HG03342 (cell line): ENCODE results near the gene PGPEP1.
"Not testable (repeated sequence)": the region's sequence is repeated elsewhere in the genome, so short reads cannot be mapped to it uniquely, and the experiment has no call there.

Experiments used
- ATAC-seq: cut with Tn5 transposase; IDR thresholded peaks from one replicate; pipeline ENCODE4 v1.9.1; 2021; ENCODE audit warnings: mild to moderate bottlenecking, moderate library complexity; ENCODE audit not compliant: unreplicated experiment

Gene PGPEP1

DNA sequence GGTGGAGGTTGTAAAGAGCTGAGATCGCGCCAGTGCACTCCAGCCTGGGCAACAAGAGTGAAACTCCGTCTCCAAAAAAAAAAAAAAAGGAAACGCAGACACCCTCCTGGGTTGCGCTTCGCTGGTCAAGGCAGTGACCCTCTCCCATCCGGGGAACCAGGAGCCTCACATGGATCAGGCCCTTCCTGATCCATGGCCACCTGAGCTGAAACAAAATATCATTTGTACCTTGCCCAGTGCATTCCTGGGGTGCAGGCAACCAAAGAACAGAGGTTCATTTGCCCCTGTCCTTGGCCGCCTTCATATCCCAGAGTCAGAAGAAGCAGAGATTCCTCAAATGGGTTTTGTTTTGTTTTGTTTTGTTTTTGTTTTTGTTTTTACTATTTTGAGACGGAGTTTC, 9.5 kb upstream of the PGPEP1 start:
- no peak for ATAC-seq

GRCh38 chr19:18332917-18333530, 7.4 kb upstream of the PGPEP1 start:
- ATAC-seq = no peak

DNA sequence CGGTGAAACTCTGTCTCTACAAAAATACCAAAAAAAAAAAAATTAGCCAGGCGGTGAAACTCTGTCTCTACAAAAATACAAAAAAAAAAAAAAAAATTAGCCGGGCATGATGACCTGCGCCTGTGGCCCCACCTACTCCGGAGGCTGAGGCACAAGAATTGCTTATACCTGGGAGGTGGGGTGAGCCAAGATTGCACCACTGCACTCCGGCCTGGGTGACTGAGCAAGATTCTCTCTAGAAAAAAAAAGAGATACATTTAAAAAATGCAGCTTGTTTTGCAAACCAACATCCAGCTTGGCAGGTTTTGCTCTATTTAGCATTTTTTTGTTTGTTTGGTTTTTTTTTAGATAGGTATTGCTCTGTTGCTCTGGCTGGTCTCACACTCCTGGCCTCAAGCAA, 6.7 kb upstream of the PGPEP1 start:
- ATAC-seq = no peak

DNA sequence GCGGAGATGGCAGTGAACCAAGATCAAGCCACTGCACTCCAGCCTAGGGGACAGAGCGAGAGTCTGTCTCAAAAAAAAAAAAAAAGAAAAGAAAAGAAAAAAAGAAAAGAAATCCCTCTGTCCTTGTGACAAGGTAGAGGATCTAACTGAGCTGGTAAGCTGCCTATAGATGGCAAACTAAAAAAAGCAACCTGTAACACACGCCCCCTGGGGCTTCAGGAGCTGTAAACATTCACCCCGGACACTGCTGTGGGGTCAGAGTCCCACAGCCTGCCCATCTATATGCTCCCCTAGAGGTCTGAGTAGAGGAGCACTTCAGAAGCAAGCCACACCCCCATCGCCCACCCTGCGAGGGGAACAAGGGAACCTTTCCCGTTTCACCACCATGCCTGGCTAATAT, 4.3 kb upstream of the PGPEP1 start:
- ATAC-seq = no peak

DNA sequence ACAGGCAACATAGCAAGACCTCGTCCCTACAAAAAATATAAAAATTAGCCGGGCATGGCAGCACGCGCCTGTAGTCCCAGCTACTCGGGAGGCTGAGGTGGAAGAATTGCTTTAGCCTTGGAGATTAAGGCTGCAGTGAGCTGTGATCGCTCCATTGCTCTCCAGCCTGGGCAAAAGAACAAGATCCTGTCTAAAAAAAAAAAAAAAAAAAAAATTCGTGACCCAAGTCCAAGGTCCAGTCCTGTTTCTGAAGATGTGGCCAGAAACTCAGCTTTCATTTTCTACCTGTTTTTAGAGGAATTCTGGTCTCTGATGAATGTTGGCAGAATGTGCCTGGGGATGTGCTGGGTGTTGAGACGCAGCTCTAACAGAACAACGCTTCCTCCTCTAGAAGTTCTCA, 1.9 kb upstream of the PGPEP1 start:
- ATAC-seq = no peak

DNA sequence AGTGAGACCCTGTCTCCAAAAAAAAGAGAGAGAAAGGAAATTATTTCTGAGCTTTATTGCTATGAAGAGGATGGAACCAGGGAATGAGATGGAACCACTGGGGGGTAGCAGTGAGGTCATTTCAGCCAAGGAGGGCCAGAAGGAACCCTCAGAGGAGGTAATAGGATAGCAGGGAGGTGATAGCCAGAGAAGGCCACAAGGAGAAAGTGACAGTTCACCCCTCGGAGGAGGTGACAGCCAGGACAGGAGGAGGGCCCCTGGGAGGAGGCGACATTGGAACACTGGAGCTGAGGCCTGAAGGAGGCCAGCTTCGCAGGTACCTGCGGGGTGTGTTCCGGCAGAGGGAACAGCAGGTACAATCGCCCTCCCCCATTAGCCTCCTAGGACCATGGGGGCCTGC, 675 bp upstream of the PGPEP1 start:
- no peak for ATAC-seq

GRCh38 chr19:18340990-18341868, 831 bp downstream of the PGPEP1 start:
- ATAC-seq = no peak

DNA sequence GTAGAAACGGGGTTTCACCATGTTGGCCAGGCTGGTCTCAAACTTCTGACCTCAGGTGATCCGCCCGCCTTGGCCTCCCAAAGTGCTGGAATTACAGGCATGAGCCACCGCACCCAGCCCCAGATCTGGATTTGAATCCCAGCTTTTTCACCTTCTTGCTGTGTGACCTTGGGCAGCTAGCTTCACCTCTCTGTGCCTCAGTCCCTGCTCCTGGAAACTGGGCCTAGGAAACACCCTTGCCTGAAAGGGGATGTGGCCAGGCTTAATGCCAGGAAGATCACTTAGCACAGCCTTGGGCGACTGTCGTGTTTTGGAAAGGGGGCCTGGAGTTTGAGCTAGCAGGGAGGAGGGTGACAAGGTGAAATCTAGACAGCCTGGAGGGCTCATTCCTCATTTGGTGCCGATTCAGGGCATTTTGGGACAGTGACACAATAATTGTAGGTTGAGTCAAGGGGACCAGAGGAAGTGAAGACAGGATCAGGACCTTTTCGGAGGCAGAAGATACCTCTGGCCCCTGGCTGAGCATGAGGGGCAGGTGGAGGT, 1.8 kb downstream of the PGPEP1 start:
- no peak for ATAC-seq

DNA sequence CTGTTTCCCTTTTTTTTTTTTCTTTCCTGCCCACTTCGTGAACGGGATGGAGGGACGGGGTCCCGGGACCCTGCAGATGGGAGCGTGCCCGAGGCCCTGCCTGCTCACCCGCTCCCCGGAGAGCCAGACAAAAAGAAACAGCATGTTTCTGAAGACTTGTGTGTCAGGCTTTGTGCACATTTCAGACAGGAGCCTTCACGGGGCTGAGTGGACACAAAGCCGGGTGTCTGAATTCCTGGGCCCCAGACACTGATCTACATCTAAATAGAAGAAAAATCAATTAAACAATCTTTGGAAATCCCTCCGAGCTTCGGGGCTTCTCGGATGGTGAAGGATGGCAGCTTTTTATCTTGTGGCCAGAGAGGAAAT, 4.2 kb downstream of the PGPEP1 start:
- no peak for ATAC-seq

DNA sequence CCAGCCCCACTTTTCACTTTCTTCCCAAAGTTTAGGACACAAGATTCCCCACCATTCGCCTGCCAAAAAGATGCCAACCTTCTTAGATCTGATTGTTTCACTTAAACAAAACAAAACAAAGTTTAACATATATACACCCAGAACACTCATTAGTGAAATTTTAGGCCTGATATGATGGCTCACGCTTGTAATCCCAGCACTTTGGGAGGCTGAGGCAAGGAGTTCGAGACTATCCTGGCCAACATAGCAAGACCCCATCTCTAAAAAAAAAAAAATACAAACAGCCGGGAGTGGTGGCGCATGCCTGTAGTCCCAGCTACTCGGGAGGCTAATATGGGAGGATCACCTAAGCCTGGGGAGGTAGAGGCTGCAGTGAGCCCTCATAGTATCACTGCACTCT, 4.9 kb downstream of the PGPEP1 start:
- no peak for ATAC-seq

DNA sequence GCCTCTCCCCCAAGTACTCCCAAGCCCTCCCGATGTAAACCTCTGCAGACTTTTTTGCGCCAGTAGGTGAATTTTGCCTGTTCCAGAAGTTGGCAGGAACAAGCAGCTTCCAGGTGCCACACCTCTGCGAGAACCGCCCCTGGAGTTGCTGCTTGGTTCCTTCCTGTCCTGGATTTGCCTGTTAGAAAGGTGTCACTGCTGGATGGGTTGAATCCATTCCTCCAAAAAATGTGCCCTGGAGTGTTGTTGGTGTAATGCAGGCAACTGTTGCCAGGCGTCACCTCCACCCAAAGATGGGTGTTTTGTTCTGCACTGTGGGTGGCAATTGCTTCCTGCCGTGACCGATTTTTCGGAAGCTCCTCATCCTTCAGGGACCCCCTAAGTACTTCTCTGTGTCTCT, 5.7 kb downstream of the PGPEP1 start:
- ATAC-seq = no peak

GRCh38 chr19:18348171-18348570, 7.8 kb downstream of the PGPEP1 start:
- no peak for ATAC-seq

GRCh38 chr19:18348818-18349339, 8.5 kb downstream of the PGPEP1 start:
- not testable (repeated sequence) for ATAC-seq

DNA sequence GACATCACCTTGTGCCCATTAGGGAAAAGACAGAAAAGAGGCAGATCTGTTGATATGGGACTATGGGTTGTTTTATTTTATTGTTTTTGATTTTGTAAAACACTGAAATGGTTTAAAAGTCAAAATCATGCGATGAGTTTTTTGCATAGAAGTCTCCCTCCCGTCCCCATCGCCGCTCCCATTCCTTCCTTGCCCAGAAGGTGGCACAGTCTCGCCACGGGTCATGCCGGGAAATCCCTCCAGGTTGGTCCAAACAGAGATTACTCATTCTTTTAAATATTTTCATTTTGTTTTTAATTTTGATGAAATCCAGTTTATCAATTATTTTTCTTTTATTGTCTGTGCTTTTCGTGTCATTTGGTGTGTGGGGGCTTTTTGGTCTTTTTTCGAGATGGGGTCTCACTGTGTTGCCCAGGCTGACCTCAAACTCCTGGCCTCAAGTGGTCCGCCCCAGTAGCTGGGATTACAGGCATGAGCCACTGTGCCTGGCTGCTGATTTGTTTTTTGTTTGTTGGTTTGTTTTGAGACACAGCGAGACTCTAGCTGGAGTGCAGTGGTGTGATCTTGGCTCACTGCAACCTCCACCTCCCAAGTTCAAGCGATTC, 9.2 kb downstream of the PGPEP1 start:
- no peak for ATAC-seq

DNA sequence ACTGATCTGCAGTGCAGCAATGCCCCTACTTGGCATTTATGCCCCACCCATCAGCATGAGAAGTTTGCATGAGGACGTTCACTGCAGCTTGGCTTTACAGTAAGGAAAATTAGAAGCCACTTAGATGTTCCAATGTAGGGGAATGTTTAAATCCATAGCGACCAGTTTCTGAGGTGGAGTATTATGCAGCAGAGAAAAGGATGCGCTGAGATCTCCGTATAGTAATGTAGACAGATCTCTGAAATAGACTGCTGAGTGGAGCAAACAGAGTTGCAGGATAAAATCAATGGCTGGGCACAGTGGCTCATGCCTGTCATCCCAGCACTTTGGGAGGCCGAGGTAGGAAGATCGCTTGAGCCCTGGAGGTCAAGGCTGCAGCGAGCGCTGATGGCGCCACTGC, 10.1 kb downstream of the PGPEP1 start:
- ATAC-seq = no peak

DNA sequence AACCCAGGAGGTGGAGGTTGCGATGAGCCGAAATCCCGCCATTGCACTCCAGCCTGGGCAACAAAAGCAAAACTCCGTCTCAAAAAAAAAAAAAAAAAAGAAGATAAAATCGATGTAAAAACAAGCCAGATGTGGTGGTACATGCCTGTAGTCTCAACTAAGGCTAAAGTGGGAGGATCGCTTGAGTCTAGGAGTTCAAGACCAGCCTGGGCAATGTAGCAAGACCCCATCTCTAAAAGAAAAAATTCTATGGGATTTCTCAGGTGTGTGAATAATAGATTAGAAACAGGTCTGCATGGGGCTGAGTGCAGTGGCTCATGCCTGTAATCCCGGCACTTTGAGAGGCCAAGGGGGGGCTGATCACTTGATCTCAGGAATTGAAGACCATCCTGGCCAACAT, 11.1 kb downstream of the PGPEP1 start:
- ATAC-seq = no peak

DNA sequence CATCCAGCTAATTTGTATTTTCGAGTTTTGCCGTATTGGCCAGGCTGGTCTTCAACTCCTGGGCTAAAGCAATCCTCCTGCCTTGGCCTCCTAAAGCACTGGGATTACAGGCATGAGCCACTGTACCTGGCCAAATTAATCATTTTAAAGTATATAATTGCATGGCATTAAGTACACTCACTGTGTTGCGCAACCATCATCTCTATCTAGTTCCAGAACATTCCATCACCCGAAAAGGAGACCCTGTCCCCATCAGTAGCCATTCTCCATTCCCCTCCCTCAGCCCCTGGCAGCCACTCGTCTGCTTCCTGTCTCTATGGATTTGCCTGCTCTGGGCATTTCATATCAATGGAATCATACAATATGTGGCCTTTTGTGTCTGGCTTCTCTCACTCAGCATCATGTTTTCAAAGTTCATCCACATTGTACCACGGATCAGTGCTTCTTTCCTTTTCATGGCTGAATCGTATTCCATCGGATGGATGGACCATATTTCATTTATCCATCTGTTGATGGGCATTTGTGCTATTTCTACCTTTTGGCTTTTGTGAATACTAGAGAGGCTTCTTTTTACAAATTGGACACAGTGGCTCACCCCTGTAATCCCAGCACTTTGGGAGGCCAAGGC, 13.1 kb downstream of the PGPEP1 start:
- no peak for ATAC-seq

DNA sequence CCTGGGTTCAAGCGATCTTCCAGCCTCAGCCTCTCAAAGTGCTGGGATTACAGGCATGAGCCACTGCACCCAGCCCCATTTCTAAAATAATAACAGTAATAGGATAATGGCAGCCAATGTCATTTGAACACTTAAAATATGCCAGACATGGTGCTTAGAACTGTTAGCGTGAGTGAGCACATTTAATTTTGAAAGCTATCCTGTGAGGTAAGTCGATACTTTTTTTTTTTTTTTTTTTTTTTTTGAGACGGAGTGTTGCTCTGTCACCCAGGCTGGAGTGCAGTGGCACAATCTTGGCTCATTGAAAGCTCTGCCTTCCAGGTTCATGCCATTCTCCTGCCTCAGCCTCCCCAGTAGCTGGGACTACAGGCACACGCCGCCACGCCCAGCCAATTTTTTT, 14.3 kb downstream of the PGPEP1 start:
- ATAC-seq = not testable (repeated sequence)

GRCh38 chr19:18357041-18357440, 16.6 kb downstream of the PGPEP1 start:
- ATAC-seq = no peak

- ATAC-seq = no peak
These were observed 21.2 kb downstream of the PGPEP1 start for GRCh38 chr19:18361646-18362045.

DNA sequence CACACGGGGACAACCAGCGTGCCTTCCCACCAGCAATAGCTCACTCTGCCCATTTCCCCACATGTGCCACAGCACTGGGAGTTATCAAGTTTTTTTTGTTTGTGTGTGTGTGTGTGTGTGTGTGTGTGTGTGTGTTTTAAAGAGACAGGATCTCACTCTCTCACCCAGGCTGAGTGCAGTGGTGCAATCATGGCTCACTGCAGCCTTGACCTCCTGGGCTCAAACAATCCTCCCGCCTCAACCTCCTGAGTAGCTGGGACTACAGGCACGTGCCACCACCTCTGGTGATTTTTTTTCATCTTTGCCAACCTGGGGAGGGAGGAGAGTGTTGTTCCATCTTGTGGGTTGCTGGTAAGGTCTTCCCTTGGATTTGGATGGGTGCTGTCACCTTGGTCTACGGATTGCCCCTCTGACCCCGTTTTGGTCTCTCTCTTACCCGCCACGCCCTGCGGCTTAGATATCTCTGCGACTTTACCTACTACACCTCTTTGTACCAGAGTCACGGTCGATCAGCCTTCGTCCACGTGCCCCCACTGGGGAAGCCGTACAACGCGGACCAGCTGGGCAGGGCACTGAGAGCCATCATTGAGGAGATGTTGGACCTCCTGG, 22.6 kb downstream of the PGPEP1 start:
- ATAC-seq = no peak
